DMS114 treated with DMSO at 0.1 percent for 48 hours (cell line): ENCODE data around the gene ZMYM2.
"Not testable (repeated sequence)": the region's sequence is repeated elsewhere in the genome, so short reads cannot be mapped to it uniquely, and the experiment has no call there.

ENCODE experiments used
- DNase-seq: peaks from one replicate; lab custom pipeline; 2025; ENCODE audit not compliant: unreplicated experiment; lab: John Stamatoyannopoulos, UW

Gene ZMYM2

GRCh38 chr13:19958155-19959111 lies at the start of gene ZMYM2:
Gene ZMYM2, plus strand, starts transcription at chr13:19958727. Its CDS starts 34,346 bp downstream, at chr13:19993073.
- peak; percentile 64 for DNase-seq

- DNase-seq: no peak
Observed at GRCh38 chr13:19910336-19911072, 48.0 kb upstream of the ZMYM2 start.

GRCh38 chr13:19927117-19927748 lies 31.3 kb upstream of the ZMYM2 start:
- DNase-seq: peak; percentile 15

GRCh38 chr13:19940106-19940505 lies 18.4 kb upstream of the ZMYM2 start:
- DNase-seq: no peak

- DNase-seq: no peak
Observed at GRCh38 chr13:19950374-19950773, 8.2 kb upstream of the ZMYM2 start.

GRCh38 chr13:19952850-19953249 lies 5.7 kb upstream of the ZMYM2 start:
- no peak for DNase-seq

- no peak for DNase-seq
Observed at GRCh38 chr13:19955873-19956559, 2.5 kb upstream of the ZMYM2 start.

GRCh38 chr13:19957320-19958154 lies 990 bp upstream of the ZMYM2 start:
- no peak for DNase-seq

- DNase-seq: no peak
Observed at GRCh38 chr13:19959141-19959830, 759 bp downstream of the ZMYM2 start.

GRCh38 chr13:19959831-19960652 lies 1.5 kb downstream of the ZMYM2 start:
- DNase-seq: peak; percentile 79

- DNase-seq: no peak
Observed at GRCh38 chr13:19960653-19960976, 2.1 kb downstream of the ZMYM2 start.

GRCh38 chr13:19961489-19961888 lies 3.0 kb downstream of the ZMYM2 start:
- no peak for DNase-seq

- DNase-seq: no peak
Observed at GRCh38 chr13:19961924-19962323, 3.4 kb downstream of the ZMYM2 start.

- no peak for DNase-seq
Observed at GRCh38 chr13:19962894-19963293, 4.4 kb downstream of the ZMYM2 start.

GRCh38 chr13:19967621-19968020 lies 9.1 kb downstream of the ZMYM2 start:
- DNase-seq: no peak

- not testable (repeated sequence) for DNase-seq
Observed at GRCh38 chr13:19974498-19975009, 16.0 kb downstream of the ZMYM2 start.

- DNase-seq: no peak
Observed at GRCh38 chr13:19978831-19979437, 20.4 kb downstream of the ZMYM2 start.

GRCh38 chr13:19981685-19982238 lies 23.2 kb downstream of the ZMYM2 start:
- DNase-seq: no peak
